Ovary (tissue), 3 donors: ENCODE data around the gene FAM25C.
"Not testable (repeated sequence)": the region's sequence is repeated elsewhere in the genome, so short reads cannot be mapped to it uniquely, and the experiment has no call there.

Source experiments
- EP300 ChIP-seq: sonication (generic); formaldehyde crosslinking; IDR thresholded peaks from one replicate; pipeline ENCODE4 v1.6.1; 2017; ENCODE audit warnings: antibody characterized with exemption
- TF ChIP-seq, protein P1 (sequence below), 3 donors: fragments of 450-650 bp in 2 of 3; fragments of 200-600 bp in 1 of 3; IDR thresholded peaks; one replicate each; pipeline versions ENCODE4 v1.5.1 to v1.8.0; 2016 to 2022; ENCODE audit warnings: antibody characterized with exemption in 3 of 3, mild to moderate bottlenecking in 1 of 3
- donor health status: DM: no; HTN: no; CAD: no.

DNA sequence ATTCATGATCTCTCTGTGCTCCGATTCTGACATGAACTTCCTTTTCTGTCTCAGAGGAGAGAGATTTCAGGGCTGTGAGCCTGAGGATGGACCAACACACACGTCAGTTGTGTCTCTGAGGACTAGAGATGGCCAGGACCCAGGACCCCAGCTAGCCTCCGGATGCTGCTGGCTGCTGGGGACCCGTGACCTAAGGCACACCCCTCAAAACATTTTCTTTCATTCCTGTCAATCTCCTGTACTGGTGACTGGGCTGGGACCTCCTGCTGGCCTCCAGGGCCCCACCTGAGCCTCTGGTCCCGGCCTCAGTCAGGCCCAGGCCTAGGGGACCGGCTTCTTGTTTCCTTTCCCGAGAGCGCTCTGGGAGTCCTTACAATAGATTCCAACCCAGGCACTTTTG, 42.4 kb downstream of the FAM25C start:
- not testable (repeated sequence) for TF ChIP-seq EP300
- TF ChIP-seq, protein P1, sequence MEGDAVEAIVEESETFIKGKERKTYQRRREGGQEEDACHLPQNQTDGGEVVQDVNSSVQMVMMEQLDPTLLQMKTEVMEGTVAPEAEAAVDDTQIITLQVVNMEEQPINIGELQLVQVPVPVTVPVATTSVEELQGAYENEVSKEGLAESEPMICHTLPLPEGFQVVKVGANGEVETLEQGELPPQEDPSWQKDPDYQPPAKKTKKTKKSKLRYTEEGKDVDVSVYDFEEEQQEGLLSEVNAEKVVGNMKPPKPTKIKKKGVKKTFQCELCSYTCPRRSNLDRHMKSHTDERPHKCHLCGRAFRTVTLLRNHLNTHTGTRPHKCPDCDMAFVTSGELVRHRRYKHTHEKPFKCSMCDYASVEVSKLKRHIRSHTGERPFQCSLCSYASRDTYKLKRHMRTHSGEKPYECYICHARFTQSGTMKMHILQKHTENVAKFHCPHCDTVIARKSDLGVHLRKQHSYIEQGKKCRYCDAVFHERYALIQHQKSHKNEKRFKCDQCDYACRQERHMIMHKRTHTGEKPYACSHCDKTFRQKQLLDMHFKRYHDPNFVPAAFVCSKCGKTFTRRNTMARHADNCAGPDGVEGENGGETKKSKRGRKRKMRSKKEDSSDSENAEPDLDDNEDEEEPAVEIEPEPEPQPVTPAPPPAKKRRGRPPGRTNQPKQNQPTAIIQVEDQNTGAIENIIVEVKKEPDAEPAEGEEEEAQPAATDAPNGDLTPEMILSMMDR (IDR thresholded peaks at IDR 0.05) = not testable (repeated sequence)
